GM19328 (cell line): Measurements from ENCODE around the gene SF3A1.
"Not testable (repeated sequence)": the region's sequence is repeated elsewhere in the genome, so short reads cannot be mapped to it uniquely, and the experiment has no call there.

Experiments
- ATAC-seq: cut with Tn5 transposase; IDR thresholded peaks from one replicate; pipeline ENCODE4 v1.9.1; 2021; ENCODE audit warnings: mild to moderate bottlenecking, moderate library complexity; ENCODE audit not compliant: unreplicated experiment

SF3A1 gene, protein sequence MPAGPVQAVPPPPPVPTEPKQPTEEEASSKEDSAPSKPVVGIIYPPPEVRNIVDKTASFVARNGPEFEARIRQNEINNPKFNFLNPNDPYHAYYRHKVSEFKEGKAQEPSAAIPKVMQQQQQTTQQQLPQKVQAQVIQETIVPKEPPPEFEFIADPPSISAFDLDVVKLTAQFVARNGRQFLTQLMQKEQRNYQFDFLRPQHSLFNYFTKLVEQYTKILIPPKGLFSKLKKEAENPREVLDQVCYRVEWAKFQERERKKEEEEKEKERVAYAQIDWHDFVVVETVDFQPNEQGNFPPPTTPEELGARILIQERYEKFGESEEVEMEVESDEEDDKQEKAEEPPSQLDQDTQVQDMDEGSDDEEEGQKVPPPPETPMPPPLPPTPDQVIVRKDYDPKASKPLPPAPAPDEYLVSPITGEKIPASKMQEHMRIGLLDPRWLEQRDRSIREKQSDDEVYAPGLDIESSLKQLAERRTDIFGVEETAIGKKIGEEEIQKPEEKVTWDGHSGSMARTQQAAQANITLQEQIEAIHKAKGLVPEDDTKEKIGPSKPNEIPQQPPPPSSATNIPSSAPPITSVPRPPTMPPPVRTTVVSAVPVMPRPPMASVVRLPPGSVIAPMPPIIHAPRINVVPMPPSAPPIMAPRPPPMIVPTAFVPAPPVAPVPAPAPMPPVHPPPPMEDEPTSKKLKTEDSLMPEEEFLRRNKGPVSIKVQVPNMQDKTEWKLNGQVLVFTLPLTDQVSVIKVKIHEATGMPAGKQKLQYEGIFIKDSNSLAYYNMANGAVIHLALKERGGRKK

GRCh38 chr22:30356449-30357235 is at the start of gene SF3A1, which contains the start of gene CCDC157:
SF3A1 (minus strand) TSS chr22:30356894; CDS start chr22:30356792, 102 bp downstream.
CCDC157 (plus strand) TSS chr22:30357007; CDS start chr22:30366001, 8,994 bp downstream.
- peak; percentile 87 for ATAC-seq

GRCh38 chr22:30406400-30406799 is 49.7 kb upstream of the SF3A1 start:
- no peak for ATAC-seq

GRCh38 chr22:30405731-30406130 is 49.0 kb upstream of the SF3A1 start:
- no peak for ATAC-seq

DNA sequence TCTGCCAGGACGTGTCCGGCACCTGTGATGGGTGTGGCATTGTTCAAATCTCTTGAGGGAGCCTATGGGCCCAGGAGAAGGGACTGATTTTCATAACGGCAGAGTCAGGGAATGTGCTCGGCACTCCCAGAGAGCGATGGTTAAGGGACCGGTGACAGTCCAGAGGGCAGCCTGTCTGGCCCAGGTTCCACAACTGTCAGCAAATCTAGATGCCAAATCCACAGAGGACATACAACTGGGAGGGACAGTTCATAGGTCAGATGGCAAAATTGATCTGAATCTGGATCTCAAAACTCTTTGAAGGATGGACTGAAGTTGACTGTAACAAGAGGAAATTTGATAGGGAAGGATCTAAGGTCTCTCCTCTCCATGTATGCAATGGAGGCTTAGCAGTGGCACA is 47.6 kb upstream of the SF3A1 start:
- ATAC-seq = no peak

DNA sequence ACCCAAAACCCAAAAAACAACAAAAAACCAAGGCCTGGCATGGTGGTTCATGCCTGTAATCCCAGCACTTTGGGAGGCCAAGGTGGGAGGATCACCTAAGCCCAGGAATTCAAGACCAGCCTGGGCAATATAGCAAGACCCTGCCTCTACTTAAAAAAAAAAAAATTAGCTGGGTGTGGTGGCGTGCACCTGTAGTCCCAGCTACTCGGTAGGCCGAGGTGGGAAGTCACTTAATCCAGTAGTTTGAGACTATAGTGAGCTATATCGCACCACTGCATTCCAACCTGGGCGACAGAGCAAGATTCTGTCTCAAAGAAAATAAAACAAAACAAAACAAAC is 46.0 kb upstream of the SF3A1 start:
- not testable (repeated sequence) for ATAC-seq

DNA sequence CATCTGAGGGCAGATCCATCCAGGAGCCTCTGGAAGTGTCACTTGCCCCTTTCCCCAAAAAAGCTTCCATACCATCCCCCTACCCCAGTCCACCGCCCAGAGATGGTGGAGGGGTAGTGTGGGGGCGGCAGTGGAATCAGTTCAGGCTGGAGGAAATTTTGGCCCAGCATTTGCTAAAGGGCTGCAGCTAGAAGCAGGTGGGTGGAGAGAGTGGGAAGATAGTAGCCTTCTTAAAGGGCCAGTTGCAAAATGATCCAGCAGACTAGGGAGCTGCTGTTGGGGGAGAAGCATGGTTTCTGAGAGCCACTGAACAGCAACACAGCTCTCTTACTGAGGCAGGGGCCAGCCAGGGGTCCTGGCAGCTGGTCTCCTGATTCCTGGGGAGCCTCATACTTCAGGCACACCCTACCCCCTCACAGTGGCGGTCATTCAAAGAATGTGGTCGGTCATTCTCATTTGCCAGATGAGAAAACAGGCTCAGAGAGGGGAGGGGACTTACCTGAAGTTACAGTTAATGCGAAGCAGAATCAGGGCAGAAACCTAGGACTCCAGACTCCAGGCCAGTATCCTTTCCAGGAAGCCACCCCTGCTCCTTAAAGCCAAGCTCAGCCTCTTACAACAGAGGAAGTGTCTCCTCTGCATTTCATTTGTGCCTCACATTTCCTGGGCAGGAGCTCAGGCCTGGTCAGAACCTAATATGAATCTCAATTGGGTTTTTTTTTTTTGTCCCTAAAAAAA is 45.5 kb upstream of the SF3A1 start:
- no peak for ATAC-seq

- not testable (repeated sequence) for ATAC-seq
Measured at GRCh38 chr22:30401024-30401423, 44.3 kb upstream of the SF3A1 start.

- ATAC-seq = no peak
Measured at GRCh38 chr22:30400159-30400558, 43.5 kb upstream of the SF3A1 start.

DNA sequence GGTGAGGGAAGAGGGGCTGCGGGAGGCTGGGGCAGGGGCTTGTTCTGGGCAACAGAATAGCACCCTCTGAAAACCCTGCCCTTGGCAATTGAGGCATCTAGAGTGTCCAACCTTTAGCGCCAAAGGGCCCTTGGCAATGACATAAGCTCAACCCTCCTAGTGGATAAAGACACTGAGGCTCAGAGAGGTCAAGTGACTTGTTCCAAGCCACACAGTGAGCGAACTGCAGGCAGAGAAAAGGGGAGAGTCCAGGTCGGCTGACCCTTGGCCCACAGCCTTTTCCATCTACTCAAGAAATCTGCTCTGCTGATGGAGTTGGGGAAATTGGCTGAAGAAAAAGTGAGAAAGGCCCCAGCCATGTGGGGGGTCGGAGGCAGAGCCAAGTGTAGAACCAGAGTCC is 43.0 kb upstream of the SF3A1 start:
- no peak for ATAC-seq

- no peak for ATAC-seq
Measured at GRCh38 chr22:30398685-30399680, 42.3 kb upstream of the SF3A1 start.

DNA sequence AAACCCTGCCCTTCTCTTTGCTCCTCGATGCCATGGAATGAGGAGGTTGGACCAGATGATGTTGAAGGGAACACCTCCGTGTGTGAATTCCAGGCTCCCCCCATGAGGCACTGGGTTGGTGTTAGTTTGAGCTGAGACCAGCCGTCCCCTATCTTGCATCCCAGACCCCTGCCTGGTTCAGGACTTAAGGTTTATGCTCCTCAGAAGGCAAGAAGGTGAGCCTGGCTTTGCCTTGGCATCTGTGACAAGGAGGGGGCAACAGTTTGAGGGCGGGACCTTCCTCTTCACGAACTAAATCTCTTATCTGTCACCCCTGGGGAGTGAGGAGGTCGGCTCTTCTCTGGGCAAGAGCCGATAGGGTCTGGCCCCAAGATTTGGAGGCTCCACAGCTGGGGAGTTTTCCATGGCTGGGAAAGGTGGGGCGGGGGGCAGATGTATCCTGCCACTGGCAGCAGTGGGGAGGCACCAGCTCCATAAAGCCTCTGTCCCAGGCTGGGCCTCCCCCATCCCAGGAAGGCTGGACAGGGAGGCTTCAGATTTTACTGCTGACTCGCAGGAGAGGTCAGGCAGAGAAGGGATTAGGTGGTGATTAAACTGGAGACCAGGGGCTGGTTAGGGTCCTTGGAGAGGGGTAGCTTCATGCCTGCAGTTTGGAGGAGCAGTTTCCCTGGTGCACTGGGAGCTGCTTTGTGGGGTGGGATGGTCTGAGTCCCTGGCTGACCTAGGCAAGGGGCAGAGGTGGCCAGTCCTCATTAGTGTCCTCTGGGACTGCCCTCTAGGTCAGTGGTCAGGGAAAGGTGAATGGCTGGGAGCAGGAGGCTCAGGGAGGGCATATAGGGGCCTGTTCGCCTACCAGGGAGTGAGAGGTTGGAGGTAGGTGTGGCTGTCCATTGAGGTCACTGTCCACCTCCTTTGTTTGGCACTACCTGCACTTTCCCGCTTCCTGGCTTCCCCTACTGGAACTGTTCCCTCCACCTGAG is 41.3 kb upstream of the SF3A1 start:
- no peak for ATAC-seq

- no peak for ATAC-seq
Measured at GRCh38 chr22:30396871-30397655, 40.4 kb upstream of the SF3A1 start, which contains the start of gene SEC14L2. SEC14L2 (plus strand) TSS chr22:30397018; CDS start chr22:30397117, 99 bp downstream.

DNA sequence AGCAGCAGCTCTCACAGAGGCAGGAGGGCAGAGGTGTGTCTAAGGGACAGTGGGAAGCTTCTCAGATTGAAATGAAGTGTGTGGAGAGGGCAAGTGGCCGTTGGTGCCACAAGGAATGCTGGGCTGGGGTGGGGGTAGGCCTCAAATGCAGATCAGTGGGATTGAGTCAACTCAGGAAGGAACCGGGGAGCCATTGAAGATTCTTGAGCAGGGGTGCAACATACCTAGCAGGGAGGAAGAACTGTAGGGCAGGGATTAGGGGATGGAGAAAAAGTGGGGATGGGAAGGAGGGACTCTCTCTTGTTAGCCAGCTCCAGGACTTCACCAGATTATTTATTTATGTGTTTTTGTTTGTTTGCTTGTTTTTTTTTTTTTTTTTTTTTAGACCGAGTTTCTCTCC is 37.2 kb upstream of the SF3A1 start:
- no peak for ATAC-seq

DNA sequence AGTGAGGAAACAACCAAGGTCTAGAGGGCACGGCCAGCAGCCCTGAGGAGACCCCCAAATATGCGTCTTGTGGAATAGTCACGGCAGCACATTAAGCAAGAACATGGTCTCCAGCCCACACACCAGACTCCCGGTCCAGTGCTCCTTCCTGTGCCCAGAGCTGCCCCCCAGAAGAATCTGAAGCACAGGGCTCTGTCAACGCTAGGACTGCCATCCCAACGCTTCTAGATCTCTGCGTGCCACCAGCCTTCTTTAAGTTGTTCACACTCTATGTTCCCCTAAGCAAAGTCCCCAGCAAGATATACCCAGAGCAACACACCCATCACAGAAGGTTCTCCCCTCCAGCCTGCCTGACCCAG is 36.6 kb upstream of the SF3A1 start:
- ATAC-seq = no peak

- no peak for ATAC-seq
Measured at GRCh38 chr22:30392661-30393321, 36.1 kb upstream of the SF3A1 start.

DNA sequence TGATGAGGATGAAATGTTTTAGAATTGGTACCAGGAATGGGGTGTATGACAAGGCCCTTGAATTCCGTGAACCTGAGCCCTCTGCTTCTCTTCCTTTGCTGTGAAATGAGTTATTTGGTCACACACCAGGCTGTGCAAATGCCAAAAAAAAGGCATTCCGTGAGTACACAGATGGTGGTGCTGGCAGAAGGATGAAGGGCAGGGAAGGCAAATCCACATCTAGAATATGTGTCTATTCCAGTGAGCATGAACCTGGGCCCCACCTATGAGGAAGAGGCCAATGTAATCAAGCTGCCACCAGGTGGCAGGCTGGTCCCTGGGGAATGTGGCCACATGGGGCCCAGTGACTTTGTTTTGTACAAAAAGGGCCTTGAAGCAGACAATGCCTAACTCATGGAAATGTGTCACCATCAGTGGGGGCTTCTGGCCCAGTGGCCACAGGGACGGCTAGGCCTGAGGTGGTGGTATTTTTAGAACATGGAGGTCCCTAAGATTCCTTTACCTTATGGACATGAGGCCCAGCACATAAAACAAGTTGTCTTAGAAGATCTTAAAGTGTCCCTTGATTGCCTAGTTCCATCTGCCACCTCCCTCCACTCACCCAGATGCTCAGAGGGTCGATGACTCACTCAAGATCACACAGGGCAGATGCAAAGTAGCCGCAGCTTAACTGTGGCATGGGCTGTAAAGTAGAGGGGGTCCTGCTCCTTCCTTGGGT is 34.4 kb upstream of the SF3A1 start:
- no peak for ATAC-seq
